GM12878 (cell line): ENCODE measurements around the gene KMT2B. TPM values are rescaled to one million over a fixed set of nuclear protein-coding genes. Genes with fewer than 3 reads are reported as not detected.

Source experiments
- ATAC-seq: fragments of 200-7000 bp; cut with Tn5 transposase; 3 replicates; pipeline ENCODE4 v1.9.1; 2020; ENCODE audit warnings: mild to moderate bottlenecking, moderate library complexity
- BruUV-seq: library from RNA; stranded (reverse); fragments of 400-500 nt; replicated peaks from 2 replicates; lab custom pipeline; 2021; lab: Mats Ljungman, UMichigan
- CTCF ChIA-PET: fragments of 300-600 bp; sonication (Branson Sonifier 250); formaldehyde crosslinking; extraction: SDS; loops from one replicate; lab custom pipeline; 2021; ENCODE audit warnings: inconsistent platforms; lab: Yijun Ruan, JAX
- POLR2A ChIA-PET: fragments of 350-600 bp; formaldehyde crosslinking; extraction: SDS; loops from one replicate; lab custom pipeline; 2021; ENCODE audit warnings: inconsistent platforms; lab: Charles Lee
- RAD21 ChIA-PET: fragments of 300-600 bp; sonication (Branson Sonifier 250); formaldehyde crosslinking; loops from one replicate; lab custom pipeline; 2023; ENCODE audit warnings: antibody characterized with exemption; ENCODE audit not compliant: unreplicated experiment; lab: Charles Lee
- SMC1A ChIA-PET: fragments of 300-600 bp; sonication (Branson Sonifier 250); formaldehyde crosslinking; loops from one replicate; lab custom pipeline; 2023; ENCODE audit not compliant: unreplicated experiment, uncharacterized antibody; lab: Charles Lee
- DNase-seq: peaks from one replicate; pipeline ENCODE4 v3.0.0-alpha.2; 2011; ENCODE audit warnings: low read depth, low spot score
- FAIRE-seq: peaks from 3 replicates; lab custom pipeline; 2011; peaks lifted over from hg19 to GRCh38; lab: Jason Lieb, UNC
- H2AFZ ChIP-seq: 2 replicates; pipeline ENCODE4 v1.6.0; 2011; ENCODE audit warnings: low read depth, low read length, control low read depth; ENCODE audit not compliant: control insufficient read depth
- H3K27ac ChIP-seq: 2 replicates; pipeline ENCODE4 v1.5.1; 2011; ENCODE audit warnings: control low read depth; ENCODE audit not compliant: control insufficient read depth, insufficient read depth
- H3K27me3 ChIP-seq, 2 experiments: replicated peaks in 1 of 2; 2 replicates each; pipeline versions ENCODE4 v1.6.0 to v1.6.1; 2011; ENCODE audit warnings: low read length in 1 of 2; ENCODE audit not compliant: control insufficient read depth in 2 of 2, insufficient read depth in 2 of 2
- H3K36me3 ChIP-seq, 2 experiments: 2 replicates each; pipeline ENCODE4 v1.5.1; 2011; ENCODE audit warnings: low read length in 1 of 2; ENCODE audit not compliant: control insufficient read depth in 2 of 2, insufficient read depth in 2 of 2
- H3K4me1 ChIP-seq: 2 replicates; pipeline ENCODE4 v1.6.1; 2011; ENCODE audit warnings: mild to moderate bottlenecking, low read length, moderate library complexity, mixed read lengths; ENCODE audit not compliant: control insufficient read depth, insufficient read depth
- H3K4me2 ChIP-seq: 2 replicates; pipeline ENCODE4 v1.6.0; 2011; ENCODE audit warnings: control low read depth; ENCODE audit not compliant: control insufficient read depth, insufficient read depth
- H3K4me3 ChIP-seq: fragments of 200-600 bp; sonication (generic); 2 replicates; pipeline ENCODE4 v1.5.1; 2016
- H3K79me2 ChIP-seq: 2 replicates; pipeline ENCODE4 v1.6.0; 2011; ENCODE audit warnings: low read length; ENCODE audit not compliant: control insufficient read depth, insufficient read depth
- H3K9ac ChIP-seq: 2 replicates; pipeline ENCODE4 v1.8.0; 2011; ENCODE audit warnings: low read length, control low read depth, mixed read lengths; ENCODE audit not compliant: control insufficient read depth, insufficient read depth
- H3K9me3 ChIP-seq: replicated peaks from 3 replicates; pipeline ENCODE4 v1.5.1; 2011; ENCODE audit warnings: mild to moderate bottlenecking, low read length; ENCODE audit not compliant: control insufficient read depth, insufficient read depth
- H4K20me1 ChIP-seq: 2 replicates; pipeline ENCODE4 v1.6.0; 2011; ENCODE audit not compliant: control insufficient read depth, insufficient read depth
- ATF7 ChIP-seq: fragments of 450-650 bp; IDR thresholded peaks from 2 replicates; pipeline ENCODE4 v1.6.1; 2016; ENCODE audit warnings: low read depth, mild to moderate bottlenecking
- POU2F2 ChIP-seq: IDR thresholded peaks from 3 replicates; pipeline ENCODE4 v1.6.1; 2011; ENCODE audit warnings: low read depth, mild to moderate bottlenecking, low read length, borderline replicate concordance
- ZBTB40 ChIP-seq: fragments of 450-650 bp; IDR thresholded peaks from 2 replicates; pipeline ENCODE4 v1.6.1; 2016; ENCODE audit warnings: mild to moderate bottlenecking, moderate library complexity, borderline replicate concordance
- WGBS: methylation state at CpG from one replicate; pipeline ENCODE4 v1.1.6; 2016; ENCODE audit warnings: low lambda C conversion rate; ENCODE audit not compliant: insufficient replicate concordance, insufficient coverage; ENCODE audit errors: missing lambda C conversion rate; 5-methylcytosine and 5-hydroxymethylcytosine counted together
- in situ Hi-C: fragments of 300-500 bp; cut with MboI; formaldehyde crosslinking; loops from 9 replicates; pipeline ENCODE4 v1.14.3; 2018; ENCODE audit warnings: mixed read lengths
- intact Hi-C: fragments of 100-400 bp; cut with micrococcal nuclease; formaldehyde crosslinking; loops from one replicate; pipeline ENCODE4 v1.14.2; 2022; ENCODE audit not compliant: unreplicated experiment
- polyA plus RNA-seq, 11 experiments: library from polyadenylated mRNA; depleted of rRNA in 4 of 11; unstranded in 6 of 11; stranded (reverse) in 5 of 11; fragments of >200 nt; fragmentation: Nextera tagmentation in 4 of 11; fragmentation: Illumina TruSeq in 1 of 11; extraction: Ambion mirVana in 4 of 11; extraction: Trizol in 1 of 11; gene quantifications; 1 replicate in 1 of 11; 2 replicates in 10 of 11; pipeline versions ENCODE4 v1.2.1 to v1.2.3, GENCODE V29; 2011 to 2016; ENCODE audit warnings: inconsistent platforms in 2 of 11, missing spikeins in 2 of 11, low read depth in 1 of 11
- total RNA-seq, 4 experiments: library from RNA; depleted of rRNA in 3 of 4; stranded (reverse); fragments of >200 nt in 3 of 4; fragmentation: Illumina TruSeq in 1 of 4; extraction: Trizol in 1 of 4; gene quantifications; 2 replicates each; pipeline versions ENCODE4 v1.2.1 to v1.2.3, GENCODE V29; 2013 to 2021

The KMT2B gene
- total and polyA plus RNA-seq, 10 of the 15 experiments (the other 5 are each of a cell fraction or from before 2014, with no cell fraction given), result 0.71 to 35.6 (median 6.0) TPM

GRCh38 chr19:35724560-35724959 is 6.8 kb downstream of the KMT2B start:
- Histone ChIP-seq H3K9me3 (no peaks in the 10 kb centered on the region), H3K27ac (no peak overlapping the region), H4K20me1 (no peaks in the 10 kb centered on the region; the same call in 1 of the 2 replicates), H3K4me2 (no peak overlapping the region), H3K27me3 (no peaks in the 10 kb centered on the region), H3K4me3 (no peak overlapping the region)
- FAIRE-seq (no peak), ATAC-seq (no peak)
- CTCF ChIA-PET, result no interaction called here
- BruUV-seq, result no TSS peak
- TF ChIP-seq ZBTB40 (no peak), POU2F2 (no peak), ATF7 (no peak)
- TF ChIP-seq, all 136 proteins: peak for 0
- H2AFZ ChIP-seq, result no peak overlapping the region
- 96% methylated on average over 12 of the region's 12 CpGs for WGBS
- in situ Hi-C loops (no loop called here), intact Hi-C loops (no loop called here)
- POLR2A ChIA-PET, result no interaction called here
- H3K4me1 ChIP-seq, result peaks cover 2% of the 10 kb centered on the region; the same call in 1 of the 2 replicates
- RAD21 ChIA-PET, result no interaction called here
- peaks cover 27 to 42% of the 10 kb centered on the region in 2 experiments for H3K36me3 ChIP-seq
- DNase-seq, result no peak
- SMC1A ChIA-PET, result interaction anchor here (0.8 kb wide), 1 partner anchor 30 kb away, joined by 3 read pairs; no protein-coding TSS in a partner anchor
- no peak overlapping the region for H3K9ac ChIP-seq
- H3K79me2 ChIP-seq, result peaks cover 5% of the 10 kb centered on the region
